Stimulated activated CD4-positive, alpha-beta T cell treated with anti-CD3 and anti-CD28 coated beads, Interleukin-12 subunit alpha, Interleukin-12 subunit beta, amount 100 ng/mL, for 4 hours (primary cell): Measurements from ENCODE around the gene TMEM132D.

Experiments
- DNase-seq: peaks from one replicate; pipeline ENCODE4 v3.0.0-alpha.2; 2020

Gene TMEM132D

DNA sequence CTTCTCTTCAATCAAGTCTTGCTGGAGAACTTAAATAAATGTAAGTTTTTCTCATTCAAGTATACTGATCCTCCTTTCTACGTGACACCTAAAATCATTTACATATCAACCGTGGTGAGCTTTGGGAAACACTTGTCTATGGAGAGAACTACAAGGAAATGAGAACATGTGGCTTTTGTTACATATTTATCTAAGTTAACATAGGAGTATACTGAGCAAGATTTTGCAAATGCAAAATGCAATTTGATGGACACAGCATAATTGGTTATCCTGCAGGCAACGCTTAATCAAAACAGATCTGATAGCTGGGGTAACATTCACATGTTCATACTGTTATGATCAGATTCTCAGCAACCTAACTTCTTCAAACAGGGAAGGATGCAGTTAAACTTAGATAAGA is 376.3 kb downstream of the TMEM132D start:
- no peak for DNase-seq

DNA sequence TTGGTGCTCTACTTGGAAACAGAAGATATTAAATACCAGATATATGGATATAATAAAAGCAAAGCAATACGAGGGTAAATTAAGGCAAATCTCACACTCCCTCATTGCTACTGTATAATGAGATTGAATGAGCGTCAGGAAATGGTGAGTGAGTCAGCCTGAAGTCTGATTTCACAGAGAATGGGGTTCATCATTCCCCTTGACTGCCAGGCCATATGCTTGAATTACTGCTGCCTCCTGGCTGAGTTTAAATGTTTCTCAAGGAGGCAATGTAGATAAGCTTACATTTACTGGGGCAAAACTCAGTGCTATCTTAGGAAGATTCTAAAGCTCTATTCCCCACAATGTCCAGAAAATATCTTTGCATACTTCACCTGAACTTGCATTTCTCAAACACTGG is 380.2 kb downstream of the TMEM132D start:
- no peak for DNase-seq

GRCh38 chr12:129520739-129521138 is 383.1 kb downstream of the TMEM132D start:
- DNase-seq: no peak

DNA sequence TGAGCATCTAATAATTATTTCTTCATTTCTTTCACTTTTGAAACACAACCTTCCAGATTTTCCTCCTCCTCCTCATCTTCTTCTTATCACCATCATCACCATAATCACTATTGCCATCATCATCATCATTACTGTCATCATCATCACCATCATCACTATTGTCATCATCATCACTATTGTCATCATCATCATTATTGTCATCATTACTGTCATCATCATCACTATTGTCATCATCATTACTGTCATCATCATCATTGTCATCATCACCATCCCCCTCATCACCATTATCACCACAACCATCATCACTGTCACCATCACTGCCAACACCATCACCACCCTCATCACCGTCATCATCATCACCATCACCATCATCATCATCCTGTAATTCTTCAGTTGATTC is 400.0 kb downstream of the TMEM132D start:
- no peak for DNase-seq

GRCh38 chr12:129496226-129496625 is 407.6 kb downstream of the TMEM132D start:
- no peak for DNase-seq

DNA sequence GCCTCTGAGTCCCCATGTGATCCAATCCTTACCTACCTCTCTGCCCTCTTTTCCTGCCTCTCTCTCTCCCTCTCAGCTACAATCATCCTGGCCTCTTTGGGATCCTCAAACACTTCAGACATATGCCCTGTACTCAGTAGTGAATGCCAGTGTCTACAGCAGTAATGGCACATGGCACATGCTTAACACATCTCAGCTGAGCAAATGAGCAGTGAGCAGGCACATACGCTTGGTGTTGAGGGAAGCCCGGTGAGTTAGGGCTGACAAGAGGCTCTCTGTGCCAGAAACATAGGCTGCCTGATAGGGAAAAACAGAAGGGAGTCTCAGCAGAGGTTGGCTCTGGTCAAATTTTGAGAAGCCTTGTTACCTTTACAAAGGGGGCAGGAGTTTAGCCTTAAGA is 409.1 kb downstream of the TMEM132D start:
- no peak for DNase-seq

DNA sequence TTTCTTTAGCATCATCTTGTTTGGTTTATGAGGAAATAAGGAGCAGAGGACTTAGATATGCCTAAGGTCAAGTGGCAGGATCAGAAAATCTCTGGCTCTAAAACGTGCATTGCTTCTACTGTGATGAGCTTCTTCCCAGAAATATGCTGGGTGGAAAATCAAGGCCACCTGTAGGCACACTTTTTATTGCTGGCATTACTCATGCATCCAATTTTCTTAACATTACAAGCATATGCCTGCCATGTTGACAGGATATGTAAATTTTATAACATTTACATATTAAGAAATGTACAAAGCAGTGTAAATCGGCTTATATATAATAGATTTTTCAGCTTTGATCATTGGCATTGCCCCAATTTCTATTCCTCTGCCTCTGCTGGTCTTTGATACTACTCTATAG is 409.6 kb downstream of the TMEM132D start:
- DNase-seq: no peak

DNA sequence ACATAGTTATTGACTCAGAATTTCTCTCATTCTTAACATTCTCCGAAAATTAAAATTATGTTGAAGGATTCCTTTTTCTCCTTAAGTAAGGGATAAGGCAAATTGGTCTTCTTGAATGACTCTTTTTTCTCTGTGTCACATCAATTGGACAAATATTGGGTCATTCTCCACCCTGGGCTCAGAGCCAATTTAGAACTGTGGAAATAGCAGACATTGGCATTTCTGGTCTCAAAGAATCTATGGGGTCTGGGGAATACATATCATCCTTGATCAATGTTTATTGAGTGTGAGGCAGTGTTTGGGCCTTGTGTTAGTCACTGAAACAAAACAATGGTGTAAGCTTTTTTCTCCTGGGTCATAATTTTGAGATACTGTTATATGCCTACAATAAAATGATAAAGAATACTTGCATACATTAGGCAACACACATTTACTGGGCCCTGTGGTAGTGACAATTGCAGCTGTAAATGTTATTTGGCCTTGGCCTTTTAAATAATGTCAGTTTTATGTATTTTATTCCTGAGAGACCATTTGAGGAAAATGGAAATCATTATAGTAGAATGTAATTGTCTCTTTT is 414.6 kb downstream of the TMEM132D start:
- no peak for DNase-seq

- no peak for DNase-seq
These were observed 416.9 kb downstream of the TMEM132D start for GRCh38 chr12:129486931-129487330.

DNA sequence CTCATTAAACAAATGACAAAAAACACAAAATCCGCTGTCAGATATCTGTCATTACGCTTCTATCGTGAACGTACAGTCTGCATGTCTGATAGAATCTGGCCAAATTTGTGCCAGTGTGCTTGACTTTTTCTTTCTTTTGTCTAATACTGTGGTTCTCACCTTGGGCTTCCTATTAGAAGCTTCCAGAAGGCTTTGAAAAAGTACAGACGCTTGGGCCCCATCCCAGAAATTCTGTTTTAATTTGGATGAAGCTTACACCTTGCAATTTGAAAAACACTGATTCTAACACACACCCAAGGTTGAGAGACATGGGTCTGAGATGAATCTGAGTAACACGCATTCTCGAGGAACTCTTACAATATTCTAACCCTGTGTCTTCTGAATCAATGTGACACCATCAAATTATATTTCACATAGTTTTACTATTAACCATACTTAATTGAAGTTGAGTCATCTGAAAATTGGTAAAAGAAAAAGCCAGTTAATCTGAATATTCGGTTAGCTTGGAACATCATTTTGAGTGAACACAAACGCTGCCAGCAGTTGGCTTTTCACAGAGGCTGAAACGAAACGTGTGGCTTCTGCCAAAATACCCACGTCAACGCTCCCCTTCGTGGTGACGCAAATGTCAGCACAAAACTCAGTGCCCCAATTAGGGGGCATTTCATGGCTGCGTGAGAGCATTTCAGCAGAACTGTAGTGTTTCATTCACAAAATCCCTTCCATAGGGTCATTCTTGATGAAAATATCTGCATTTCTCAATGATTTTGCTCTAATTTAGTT is 420.5 kb downstream of the TMEM132D start:
- DNase-seq: no peak

- no peak for DNase-seq
These were observed 421.9 kb downstream of the TMEM132D start for GRCh38 chr12:129481921-129482320.

DNA sequence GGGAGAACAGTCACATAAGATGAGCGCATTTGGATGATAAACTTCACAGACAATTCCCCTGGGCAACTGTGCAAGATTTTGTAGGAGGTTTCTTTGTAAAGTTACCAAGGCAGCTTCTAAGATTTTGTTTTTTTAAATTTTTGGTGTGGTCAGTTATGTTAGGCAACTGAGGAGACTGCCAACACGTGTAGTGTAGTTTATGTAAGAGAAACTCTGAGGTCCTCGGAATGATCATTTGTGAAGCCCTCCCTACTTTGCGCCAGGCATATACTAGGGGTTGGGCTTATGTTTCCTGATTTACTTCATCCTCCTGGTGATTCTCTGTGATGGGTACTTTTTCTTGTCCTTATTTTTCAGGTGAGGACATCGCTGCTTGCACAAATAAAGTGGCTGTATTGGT is 433.6 kb downstream of the TMEM132D start:
- no peak for DNase-seq

GRCh38 chr12:129467726-129468125 is 436.1 kb downstream of the TMEM132D start:
- DNase-seq: no peak

- no peak for DNase-seq
These were observed 436.5 kb downstream of the TMEM132D start for GRCh38 chr12:129467289-129467688.

- DNase-seq: no peak
These were observed 437.3 kb downstream of the TMEM132D start for GRCh38 chr12:129466499-129466898.

DNA sequence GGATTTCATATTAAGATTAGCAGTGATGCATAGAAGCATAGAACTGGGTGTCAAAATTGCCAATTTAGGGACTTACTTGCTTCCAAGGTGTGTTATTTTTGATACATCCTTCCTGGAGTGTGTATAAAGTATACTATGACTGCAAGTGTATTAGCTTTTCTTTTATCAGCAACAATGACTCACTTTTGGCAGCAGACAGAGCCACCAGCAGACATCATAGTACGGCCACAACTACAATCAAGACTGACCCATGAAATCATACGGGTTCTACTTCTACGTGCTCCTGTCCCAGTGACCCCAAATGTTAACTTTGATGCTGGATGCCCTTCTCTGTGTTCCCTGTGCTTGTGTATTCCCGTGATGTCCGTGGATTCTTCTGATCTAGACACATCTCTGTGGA is 443.9 kb downstream of the TMEM132D start:
- no peak for DNase-seq

GRCh38 chr12:129446696-129447095 is 457.1 kb downstream of the TMEM132D start:
- DNase-seq: no peak

DNA sequence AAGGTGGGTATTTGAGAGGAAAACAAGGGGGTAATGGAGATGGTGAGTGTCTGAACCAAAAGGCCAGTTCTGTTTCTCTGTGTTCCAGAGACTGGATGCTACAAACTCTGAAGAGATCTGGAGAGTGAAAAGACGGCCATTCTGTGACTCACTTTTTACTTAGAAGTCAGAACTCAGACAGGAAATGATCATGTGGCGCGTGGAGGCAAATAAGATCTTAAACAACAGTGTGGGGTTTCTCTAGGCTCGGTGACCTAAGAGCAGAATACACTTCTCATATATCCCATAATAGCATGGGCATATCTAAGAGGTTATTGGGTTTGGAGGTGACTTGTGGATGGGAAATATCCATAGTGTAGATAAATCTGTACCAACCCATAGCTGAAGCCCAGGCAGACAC is 463.5 kb downstream of the TMEM132D start:
- DNase-seq: no peak

DNA sequence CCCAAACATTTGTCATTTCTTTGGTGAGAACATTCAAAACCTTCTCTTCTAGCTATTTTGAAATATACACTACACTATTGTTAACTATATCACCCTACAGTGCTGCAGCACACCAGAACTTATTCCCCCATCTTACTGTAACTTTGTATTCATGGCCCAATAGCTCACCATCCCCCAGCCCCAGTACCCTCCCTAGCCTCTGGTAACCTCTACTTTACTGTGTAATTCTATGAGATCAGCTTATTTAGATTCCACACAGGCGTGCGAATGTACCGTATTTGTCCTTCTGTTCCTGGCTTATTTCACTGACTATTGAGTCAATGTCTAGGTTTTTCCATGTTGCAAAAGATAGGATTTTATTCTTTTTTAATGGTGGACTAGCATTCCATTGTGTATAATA is 469.0 kb downstream of the TMEM132D start:
- no peak for DNase-seq

DNA sequence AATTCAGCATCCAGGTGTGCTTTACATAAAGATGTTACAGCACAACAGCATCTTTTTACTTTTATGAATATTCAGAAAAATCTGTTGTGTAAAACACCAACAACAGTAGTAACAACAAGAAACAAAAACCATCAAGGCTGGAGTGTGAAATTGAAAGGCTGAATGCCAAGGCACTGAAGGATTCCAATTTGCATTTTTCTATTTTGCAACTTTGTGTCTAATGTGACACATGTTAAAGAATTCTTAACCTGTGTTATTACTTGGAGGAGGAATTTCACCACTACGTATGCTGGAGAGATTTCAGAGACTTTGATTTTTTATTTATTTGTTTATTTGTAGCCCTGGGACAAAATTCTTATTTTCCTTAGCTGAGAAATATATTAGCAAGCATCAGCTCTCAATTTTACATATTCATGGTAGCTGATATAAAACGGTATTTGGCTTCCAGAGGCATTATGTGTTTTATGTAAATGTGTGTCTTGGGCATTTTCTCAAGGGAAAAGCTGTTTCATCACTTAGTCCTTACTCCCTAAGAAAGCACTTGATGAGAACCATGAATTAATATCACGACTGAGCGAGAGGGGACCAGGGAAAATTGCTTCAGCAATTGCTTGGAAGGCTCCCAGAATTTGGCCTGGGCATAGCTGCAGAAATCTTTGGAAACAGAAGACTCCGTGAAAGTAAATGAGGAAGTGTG is 475.4 kb downstream of the TMEM132D start:
- DNase-seq: no peak

- DNase-seq: no peak
These were observed 480.7 kb downstream of the TMEM132D start for GRCh38 chr12:129423041-129423580.

DNA sequence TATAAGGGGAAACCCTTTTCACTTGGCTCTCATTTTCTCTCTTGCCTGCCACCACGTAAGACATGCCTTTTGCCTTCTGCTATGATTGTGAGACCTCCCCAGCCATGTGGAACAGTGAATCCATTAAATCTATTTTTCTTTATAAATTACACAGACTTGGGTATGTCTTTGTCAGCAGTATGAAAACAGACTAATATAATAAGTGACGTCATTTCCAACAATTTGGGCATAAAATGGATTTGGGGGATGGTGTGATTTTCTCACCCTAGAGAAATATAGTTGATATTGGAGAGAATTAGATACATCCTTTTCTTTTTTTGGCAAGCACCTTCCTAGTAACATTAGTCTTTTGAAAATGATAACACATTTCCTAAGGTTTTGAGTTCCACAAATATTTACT is 490.5 kb downstream of the TMEM132D start:
- no peak for DNase-seq

DNA sequence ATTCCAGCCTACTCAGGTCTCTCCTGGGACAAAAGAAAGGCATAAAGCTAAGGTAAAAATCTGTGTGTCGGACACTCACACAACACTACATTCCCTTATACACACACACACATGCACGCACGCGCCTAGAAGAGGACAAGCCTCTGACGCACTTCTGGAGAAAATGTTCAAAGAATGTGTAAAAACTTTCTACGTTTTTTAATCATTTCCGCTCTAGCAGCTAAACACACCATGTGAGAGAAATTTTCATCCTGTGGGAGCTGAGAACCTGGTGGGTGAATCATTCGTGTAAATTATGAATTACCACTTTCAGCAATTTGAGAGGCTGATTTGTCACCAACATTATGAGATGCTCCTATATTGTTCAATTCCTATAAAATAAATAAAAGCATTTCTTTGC is 494.5 kb downstream of the TMEM132D start:
- no peak for DNase-seq

- DNase-seq: no peak
These were observed 499.3 kb downstream of the TMEM132D start for GRCh38 chr12:129404556-129404955.
